ENCODE measurements around the gene GTF2IRD2.
"Not testable (repeated sequence)": the region's sequence is repeated elsewhere in the genome, so short reads cannot be mapped to it uniquely, and the experiment has no call there.

The GTF2IRD2 gene

GRCh38 chr7:74789200-74789736, 62.1 kb downstream of the GTF2IRD2 start:
- DNase-seq (ENCODE audit: low read depth); H3K4me3 ChIP-seq (ENCODE audit: low read depth, low read length): not testable (repeated sequence)

GRCh38 chr7:74788369-74789150, 62.8 kb downstream of the GTF2IRD2 start:
- DNase-seq (ENCODE audit: low read depth), result peak; percentile 85
- peak overlapping the region; percentile 36 for H3K4me3 ChIP-seq (ENCODE audit: low read depth, low read length)

- DNase-seq (ENCODE audit: low read depth); H3K4me3 ChIP-seq (ENCODE audit: low read depth, low read length): not testable (repeated sequence)
These were observed 67.8 kb downstream of the GTF2IRD2 start for GRCh38 chr7:74783595-74783994.

- not testable (repeated sequence) for H3K4me3 ChIP-seq (ENCODE audit: low read depth, low read length); DNase-seq (ENCODE audit: low read depth)
These were observed 69.7 kb downstream of the GTF2IRD2 start for GRCh38 chr7:74781746-74782145.

GRCh38 chr7:74779053-74779452, 72.4 kb downstream of the GTF2IRD2 start:
- DNase-seq (ENCODE audit: low read depth); H3K4me3 ChIP-seq (ENCODE audit: low read depth, low read length): not testable (repeated sequence)

- not testable (repeated sequence) for H3K4me3 ChIP-seq (ENCODE audit: low read depth, low read length)
These were observed 76.3 kb downstream of the GTF2IRD2 start for GRCh38 chr7:74775111-74775510.

GRCh38 chr7:74773760-74774750, 77.3 kb downstream of the GTF2IRD2 start, which contains the start of gene NCF1:
TSS of gene NCF1 (plus strand) at chr7:74774011. CDS start at chr7:74774032, 21 bp downstream.
- H3K4me3 ChIP-seq (ENCODE audit: low read depth, low read length); DNase-seq (ENCODE audit: low read depth): not testable (repeated sequence)

More at GRCh38 chr7:74775111-74775510, 76.3 kb downstream of the GTF2IRD2 start:
- not testable (repeated sequence) for DNase-seq (ENCODE audit: low read depth)

GRCh38 chr7:74772093-74772492, 79.3 kb downstream of the GTF2IRD2 start:
- DNase-seq (ENCODE audit: low read depth); H3K4me3 ChIP-seq (ENCODE audit: low read depth, low read length): not testable (repeated sequence)

- H3K4me3 ChIP-seq (ENCODE audit: low read depth, low read length); DNase-seq (ENCODE audit: low read depth): not testable (repeated sequence)
These were observed 81.3 kb downstream of the GTF2IRD2 start for GRCh38 chr7:74770062-74770461.

GRCh38 chr7:74766991-74767390, 84.4 kb downstream of the GTF2IRD2 start:
- DNase-seq (ENCODE audit: low read depth); H3K4me3 ChIP-seq (ENCODE audit: low read depth, low read length): not testable (repeated sequence)

- DNase-seq (ENCODE audit: low read depth); H3K4me3 ChIP-seq (ENCODE audit: low read depth, low read length): not testable (repeated sequence)
These were observed 84.9 kb downstream of the GTF2IRD2 start for GRCh38 chr7:74766509-74766908.

GRCh38 chr7:74765205-74765918, 86.0 kb downstream of the GTF2IRD2 start:
- H3K4me3 ChIP-seq (ENCODE audit: low read depth, low read length); DNase-seq (ENCODE audit: low read depth): not testable (repeated sequence)

- DNase-seq (ENCODE audit: low read depth); H3K4me3 ChIP-seq (ENCODE audit: low read depth, low read length): not testable (repeated sequence)
These were observed 92.4 kb downstream of the GTF2IRD2 start for GRCh38 chr7:74758982-74759381.

GRCh38 chr7:74758268-74758667, 93.1 kb downstream of the GTF2IRD2 start:
- not testable (repeated sequence) for H3K4me3 ChIP-seq (ENCODE audit: low read depth, low read length); DNase-seq (ENCODE audit: low read depth)

- not testable (repeated sequence) for H3K4me3 ChIP-seq (ENCODE audit: low read depth, low read length); DNase-seq (ENCODE audit: low read depth)
These were observed 94.7 kb downstream of the GTF2IRD2 start for GRCh38 chr7:74756673-74757072.

- H3K4me3 ChIP-seq (ENCODE audit: low read depth, low read length); DNase-seq (ENCODE audit: low read depth): not testable (repeated sequence)
These were observed 97.4 kb downstream of the GTF2IRD2 start for GRCh38 chr7:74753921-74754482.

Measured in choroid plexus epithelial cell (primary cell).